ENCODE data around the gene LTBR. TPM values are rescaled to one million over a fixed set of nuclear protein-coding genes. Genes with fewer than 3 reads are reported as not detected.

LTBR gene
- polyA plus RNA-seq, 1 donor from 2014 or later = not detected

- Histone ChIP-seq H3K4me2 (ENCODE audit: low read length) (no peak overlapping the region), H2AFZ (ENCODE audit: low read depth, low read length) (no peak overlapping the region), H3K79me2 (replicated peaks; ENCODE audit: insufficient read depth, low read length) (no peaks in the 10 kb centered on the region), H3K9me2 (ENCODE audit: insufficient read depth, low read length) (no peaks in the 10 kb centered on the region), H3K4me3 (ENCODE audit: low read length) (no peak overlapping the region), H4K20me1 (ENCODE audit: insufficient read depth) (no peaks in the 10 kb centered on the region), H3K9me3 (ENCODE audit: low read length) (no peaks in the 10 kb centered on the region), H3F3A (ENCODE audit: insufficient read depth, low read length, poor library complexity, severe bottlenecking) (no peaks in the 10 kb centered on the region), H3K27ac (ENCODE audit: low read length) (no peak overlapping the region), H3K27me3 (ENCODE audit: insufficient read depth, low read depth, low read length) (no peaks in the 10 kb centered on the region), H3K36me3 (ENCODE audit: insufficient read depth, low read length) (no peaks in the 10 kb centered on the region), H3K9ac (ENCODE audit: low read length) (no peak overlapping the region)
- TF ChIP-seq SMC3 (conservative IDR thresholded peaks at IDR 0.05; ENCODE audit: poor library complexity) (no peak), POLR2AphosphoS5 (IDR thresholded peaks at IDR 0.05) (no peak), TAF1 (IDR thresholded peaks at IDR 0.05; ENCODE audit: low read depth) (no peak), EP300 (conservative IDR thresholded peaks at IDR 0.05; ENCODE audit: poor library complexity, severe bottlenecking) (no peak), MXI1 (conservative IDR thresholded peaks at IDR 0.05; ENCODE audit: poor library complexity, severe bottlenecking) (no peak), REST (IDR thresholded peaks at IDR 0.05; ENCODE audit: borderline replicate concordance) (no peak), EZH2 (IDR thresholded peaks at IDR 0.05; ENCODE audit: borderline replicate concordance, insufficient read depth, low read length, poor library complexity, severe bottlenecking) (no peak), CTCF (IDR thresholded peaks at IDR 0.05; ENCODE audit: poor library complexity, severe bottlenecking) (no peak), RAD21 (conservative IDR thresholded peaks at IDR 0.05) (no peak)
Measured at GRCh38 chr12:6405963-6406362, 22.0 kb downstream of the LTBR start.

GRCh38 chr12:6407236-6407954 is 23.4 kb downstream of the LTBR start:
- Histone ChIP-seq H2AFZ (ENCODE audit: low read depth, low read length) (no peak overlapping the region), H3K36me3 (ENCODE audit: insufficient read depth, low read length) (no peaks in the 10 kb centered on the region), H3K79me2 (replicated peaks; ENCODE audit: insufficient read depth, low read length) (no peaks in the 10 kb centered on the region), H3K27ac (ENCODE audit: low read length) (no peak overlapping the region), H3K4me3 (ENCODE audit: low read length) (no peak overlapping the region), H3K9ac (ENCODE audit: low read length) (no peak overlapping the region), H3K9me2 (ENCODE audit: insufficient read depth, low read length) (no peaks in the 10 kb centered on the region), H3K9me3 (ENCODE audit: low read length) (no peaks in the 10 kb centered on the region), H3F3A (ENCODE audit: insufficient read depth, low read length, poor library complexity, severe bottlenecking) (no peaks in the 10 kb centered on the region), H3K4me2 (ENCODE audit: low read length) (no peak overlapping the region), H4K20me1 (ENCODE audit: insufficient read depth) (no peaks in the 10 kb centered on the region), H3K27me3 (ENCODE audit: insufficient read depth, low read depth, low read length) (no peaks in the 10 kb centered on the region)
- TF ChIP-seq REST (IDR thresholded peaks at IDR 0.05; ENCODE audit: borderline replicate concordance) = no peak
- no peak for TF ChIP-seq SMC3 (conservative IDR thresholded peaks at IDR 0.05; ENCODE audit: poor library complexity)
- TF ChIP-seq EZH2 (IDR thresholded peaks at IDR 0.05; ENCODE audit: borderline replicate concordance, insufficient read depth, low read length, poor library complexity, severe bottlenecking) = no peak
- TF ChIP-seq TAF1 (IDR thresholded peaks at IDR 0.05; ENCODE audit: low read depth) = no peak
- no peak for TF ChIP-seq CTCF (IDR thresholded peaks at IDR 0.05; ENCODE audit: poor library complexity, severe bottlenecking)
- no peak for TF ChIP-seq EP300 (conservative IDR thresholded peaks at IDR 0.05; ENCODE audit: poor library complexity, severe bottlenecking)
- no peak for TF ChIP-seq RAD21 (conservative IDR thresholded peaks at IDR 0.05)
- TF ChIP-seq MXI1 (conservative IDR thresholded peaks at IDR 0.05; ENCODE audit: poor library complexity, severe bottlenecking) = no peak
- no peak for TF ChIP-seq POLR2AphosphoS5 (IDR thresholded peaks at IDR 0.05)
